ENCODE data around the gene PRCP. TPM values are rescaled to one million over a fixed set of nuclear protein-coding genes. Genes with fewer than 3 reads are reported as not detected.

PRCP gene
- total RNA-seq, 1 donor from 2014 or later: 62.0 TPM

DNA sequence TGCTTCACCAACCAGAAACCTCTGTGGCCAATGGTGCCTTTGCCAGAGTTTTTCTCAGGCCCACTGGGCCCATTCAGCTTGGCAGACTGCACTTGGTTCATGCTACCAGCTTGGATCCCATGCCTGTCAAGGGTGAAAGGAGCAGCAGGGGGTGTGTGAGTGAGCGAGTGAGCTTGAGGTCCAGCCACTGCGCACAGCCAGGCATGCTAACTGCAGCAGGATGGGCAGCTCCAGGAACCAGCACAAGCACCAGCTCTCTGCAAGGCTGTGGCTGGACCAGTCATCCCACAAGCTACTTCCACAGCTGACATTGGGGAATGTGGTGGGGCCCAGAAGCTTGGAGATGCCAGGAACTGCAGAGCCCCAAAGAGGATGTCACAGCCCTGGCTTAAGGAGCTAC lies 42.1 kb upstream of the PRCP start:
- no peak overlapping the region for H3K9ac ChIP-seq (ENCODE audit: low read length)
- no peaks in the 10 kb centered on the region for H3K4me1 ChIP-seq (ENCODE audit: insufficient read depth, low read length)
- no peaks in the 10 kb centered on the region for H3K36me3 ChIP-seq (ENCODE audit: insufficient read depth, low read length)
- H2AFZ ChIP-seq (ENCODE audit: low read depth, low read length): no peak overlapping the region
- H3K4me3 ChIP-seq (ENCODE audit: insufficient read depth, low read depth, low read length): no peak overlapping the region
- no peak overlapping the region for H3K27ac ChIP-seq (ENCODE audit: low read depth, low read length)
- Mint-ChIP-seq H3K27ac (ENCODE audit: unreplicated experiment) (no peak overlapping the region), H3K9me3 (ENCODE audit: unreplicated experiment) (peaks cover 9% of the 10 kb centered on the region), H3K36me3 (ENCODE audit: low read depth, unreplicated experiment) (no peaks in the 10 kb centered on the region), H3K4me1 (ENCODE audit: low read depth, unreplicated experiment) (no peaks in the 10 kb centered on the region), H3K4me3 (ENCODE audit: unreplicated experiment) (no peak overlapping the region), H3K27me3 (ENCODE audit: low read depth, unreplicated experiment) (no peaks in the 10 kb centered on the region)
- no peaks in the 10 kb centered on the region for H4K20me1 ChIP-seq (ENCODE audit: insufficient read depth, low read length)
- no peaks in the 10 kb centered on the region for H3K79me2 ChIP-seq (ENCODE audit: insufficient read depth, low read length)
- FAIRE-seq (no peak), DNase-seq (ENCODE audit: low read depth) (no peak)
- TF ChIP-seq CTCF (IDR thresholded peaks at IDR 0.05; ENCODE audit: insufficient read depth, low read depth, low read length) (no peak), EZH2 (IDR thresholded peaks at IDR 0.05; ENCODE audit: insufficient read depth, low read length) (no peak)
- H3K9me3 ChIP-seq (ENCODE audit: insufficient read depth, low read depth, low read length): no peaks in the 10 kb centered on the region
- H3K4me2 ChIP-seq (ENCODE audit: low read length): no peak overlapping the region
- H3K27me3 ChIP-seq (ENCODE audit: insufficient read depth, low read length): no peaks in the 10 kb centered on the region

DNA sequence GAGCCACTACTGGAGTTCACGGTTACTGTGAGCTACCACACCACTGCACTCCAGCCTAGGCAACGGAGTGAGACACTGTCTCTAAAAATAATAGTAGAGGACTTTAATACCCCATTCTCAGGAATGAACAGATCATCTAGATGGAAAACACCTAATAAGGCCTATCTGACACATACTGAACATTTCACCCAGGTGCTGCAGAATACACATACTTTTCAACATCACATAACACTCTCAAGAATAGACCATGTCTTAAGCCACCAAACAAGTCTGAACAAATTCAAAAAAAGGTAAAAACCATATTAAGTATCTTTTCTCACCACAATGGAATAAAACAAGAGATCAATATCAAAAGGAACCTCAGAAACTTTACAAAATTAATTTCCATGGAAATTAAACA lies 39.2 kb upstream of the PRCP start:
- H3K27me3 Mint-ChIP-seq (ENCODE audit: low read depth, unreplicated experiment): no peaks in the 10 kb centered on the region
- no peak for FAIRE-seq
- no peak for DNase-seq (ENCODE audit: low read depth)
- no peak overlapping the region for H3K4me3 ChIP-seq (ENCODE audit: insufficient read depth, low read depth, low read length)
- H3K4me3 Mint-ChIP-seq (ENCODE audit: unreplicated experiment): no peak overlapping the region
- no peaks in the 10 kb centered on the region for H3K4me1 Mint-ChIP-seq (ENCODE audit: low read depth, unreplicated experiment)
- no peak overlapping the region for H3K9ac ChIP-seq (ENCODE audit: low read length)
- H3K36me3 Mint-ChIP-seq (ENCODE audit: low read depth, unreplicated experiment): no peaks in the 10 kb centered on the region
- no peaks in the 10 kb centered on the region for H4K20me1 ChIP-seq (ENCODE audit: insufficient read depth, low read length)
- H3K9me3 ChIP-seq (ENCODE audit: insufficient read depth, low read depth, low read length): no peaks in the 10 kb centered on the region
- H3K4me1 ChIP-seq (ENCODE audit: insufficient read depth, low read length): no peaks in the 10 kb centered on the region
- H3K79me2 ChIP-seq (ENCODE audit: insufficient read depth, low read length): no peaks in the 10 kb centered on the region
- no peaks in the 10 kb centered on the region for H3K36me3 ChIP-seq (ENCODE audit: insufficient read depth, low read length)
- H3K27ac ChIP-seq (ENCODE audit: low read depth, low read length): no peak overlapping the region
- TF ChIP-seq CTCF (IDR thresholded peaks at IDR 0.05; ENCODE audit: insufficient read depth, low read depth, low read length): no peak
- no peak for TF ChIP-seq EZH2 (IDR thresholded peaks at IDR 0.05; ENCODE audit: insufficient read depth, low read length)
- H3K9me3 Mint-ChIP-seq (ENCODE audit: unreplicated experiment): peaks cover 9% of the 10 kb centered on the region
- H3K27me3 ChIP-seq (ENCODE audit: insufficient read depth, low read length): no peaks in the 10 kb centered on the region
- H2AFZ ChIP-seq (ENCODE audit: low read depth, low read length): no peak overlapping the region
- no peak overlapping the region for H3K4me2 ChIP-seq (ENCODE audit: low read length)
- H3K27ac Mint-ChIP-seq (ENCODE audit: unreplicated experiment): no peak overlapping the region

DNA sequence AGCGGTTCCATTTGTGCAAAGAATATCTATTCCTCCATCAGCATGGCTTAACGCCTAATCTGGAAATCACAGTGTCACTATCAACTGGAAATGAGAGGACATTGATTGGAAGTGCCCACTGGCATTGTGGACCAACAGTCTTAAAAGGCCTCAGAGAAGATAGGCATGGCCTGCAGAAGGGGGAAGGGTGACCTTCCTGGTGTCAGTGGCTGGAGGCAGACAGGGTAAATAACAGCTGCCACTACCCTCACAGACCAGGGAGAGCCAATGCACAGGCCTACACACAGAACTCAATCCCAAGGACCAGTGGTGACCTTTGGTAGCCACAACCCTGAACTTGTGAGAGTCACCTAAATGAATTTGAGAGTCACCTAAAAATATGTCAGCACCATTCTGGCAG lies 37.3 kb upstream of the PRCP start:
- no peaks in the 10 kb centered on the region for H4K20me1 ChIP-seq (ENCODE audit: insufficient read depth, low read length)

More for the DNA sequence above, 37.3 kb upstream of the PRCP start:
- Histone ChIP-seq H3K36me3 (ENCODE audit: insufficient read depth, low read length) (no peaks in the 10 kb centered on the region), H3K4me2 (ENCODE audit: low read length) (no peak overlapping the region), H3K4me1 (ENCODE audit: insufficient read depth, low read length) (no peaks in the 10 kb centered on the region), H3K27ac (ENCODE audit: low read depth, low read length) (no peak overlapping the region), H3K4me3 (ENCODE audit: insufficient read depth, low read depth, low read length) (no peak overlapping the region), H3K9me3 (ENCODE audit: insufficient read depth, low read depth, low read length) (no peaks in the 10 kb centered on the region), H3K9ac (ENCODE audit: low read length) (no peak overlapping the region), H3K79me2 (ENCODE audit: insufficient read depth, low read length) (no peaks in the 10 kb centered on the region), H3K27me3 (ENCODE audit: insufficient read depth, low read length) (no peaks in the 10 kb centered on the region), H2AFZ (ENCODE audit: low read depth, low read length) (no peak overlapping the region)
- H3K9me3 Mint-ChIP-seq (ENCODE audit: unreplicated experiment): peaks cover 9% of the 10 kb centered on the region
- H3K4me3 Mint-ChIP-seq (ENCODE audit: unreplicated experiment): no peak overlapping the region
- H3K27me3 Mint-ChIP-seq (ENCODE audit: low read depth, unreplicated experiment): no peaks in the 10 kb centered on the region
- no peak for TF ChIP-seq CTCF (IDR thresholded peaks at IDR 0.05; ENCODE audit: insufficient read depth, low read depth, low read length)
- TF ChIP-seq EZH2 (IDR thresholded peaks at IDR 0.05; ENCODE audit: insufficient read depth, low read length): no peak
- FAIRE-seq: no peak
- H3K36me3 Mint-ChIP-seq (ENCODE audit: low read depth, unreplicated experiment): peaks cover 2% of the 10 kb centered on the region
- no peak for DNase-seq (ENCODE audit: low read depth)
- no peaks in the 10 kb centered on the region for H3K4me1 Mint-ChIP-seq (ENCODE audit: low read depth, unreplicated experiment)
- no peak overlapping the region for H3K27ac Mint-ChIP-seq (ENCODE audit: unreplicated experiment)

Measured in astrocyte (in vitro differentiated cells and primary cell).